Fibroblast of lung (primary cell): Measurements from ENCODE around the gene CYSTM1. TPM values are rescaled to one million over a fixed set of nuclear protein-coding genes. Genes with fewer than 3 reads are reported as not detected.

Experiments
- DNase-seq, 2 donors: peaks; one replicate each; pipeline versions ENCODE4 v3.0.0 to v3.0.0-alpha.2; 2010; ENCODE audit warnings: low read depth in 2 of 2
- H2AFZ ChIP-seq: 2 replicates; pipeline ENCODE4 v1.5.1; 2012; ENCODE audit warnings: low read length, control low read depth, inconsistent platforms
- H3K27ac ChIP-seq: 2 replicates; pipeline ENCODE4 v1.5.1; 2011; ENCODE audit warnings: low read length, control low read depth; ENCODE audit not compliant: insufficient read depth
- H3K27me3 ChIP-seq: 2 replicates; pipeline ENCODE4 v1.5.1; 2011; ENCODE audit warnings: mild to moderate bottlenecking, low read length; ENCODE audit not compliant: control insufficient read depth, insufficient read depth
- H3K36me3 ChIP-seq: 2 replicates; pipeline ENCODE4 v1.5.1; 2011; ENCODE audit warnings: low read length; ENCODE audit not compliant: control insufficient read depth, insufficient read depth
- H3K4me1 ChIP-seq: 2 replicates; pipeline ENCODE4 v1.5.1; 2011; ENCODE audit warnings: low read length; ENCODE audit not compliant: control insufficient read depth, insufficient read depth; ENCODE audit errors: extremely low read depth
- H3K4me2 ChIP-seq: 2 replicates; pipeline ENCODE4 v1.5.1; 2011; ENCODE audit warnings: low read length, control low read depth; ENCODE audit not compliant: insufficient read depth; ENCODE audit errors: extremely low read depth
- H3K4me3 ChIP-seq, 4 experiments: fragments of 200-600 bp in 1 of 4; sonication (generic) in 1 of 4; replicated peaks in 1 of 4; 2 replicates each; pipeline ENCODE4 v1.5.1; 2011 to 2016; ENCODE audit warnings: low read length in 4 of 4, low read depth in 3 of 4, mild to moderate bottlenecking in 3 of 4, control low read depth in 2 of 4, inconsistent platforms in 1 of 4, mixed read lengths in 1 of 4; ENCODE audit not compliant: insufficient read depth in 1 of 4; ENCODE audit errors: control extremely low read depth in 1 of 4
- H3K79me2 ChIP-seq: 2 replicates; pipeline ENCODE4 v1.5.1; 2012; ENCODE audit warnings: mild to moderate bottlenecking, low read length, inconsistent platforms; ENCODE audit not compliant: control insufficient read depth, insufficient read depth
- H3K9ac ChIP-seq: 2 replicates; pipeline ENCODE4 v1.5.1; 2011; ENCODE audit warnings: mild to moderate bottlenecking, low read length, control low read depth; ENCODE audit not compliant: insufficient read depth
- H3K9me3 ChIP-seq: 2 replicates; pipeline ENCODE4 v1.5.1; 2012; ENCODE audit warnings: low read depth, low read length; ENCODE audit not compliant: control insufficient read depth, insufficient read depth
- H4K20me1 ChIP-seq: 2 replicates; pipeline ENCODE4 v1.5.1; 2011; ENCODE audit warnings: low read length; ENCODE audit not compliant: control insufficient read depth, insufficient read depth; ENCODE audit errors: extremely low read depth
- EZH2 ChIP-seq: IDR thresholded peaks from 2 replicates; pipeline ENCODE4 v1.5.1; 2012; ENCODE audit warnings: low read length, control low read depth, mild to moderate bottlenecking; ENCODE audit errors: missing control alignments
- polyA plus RNA-seq, 2 donors: library from polyadenylated mRNA; depleted of rRNA in 1 of 2; stranded (reverse) in 1 of 2; unstranded in 1 of 2; fragments of >200 nt; gene quantifications; 2 replicates each; pipeline ENCODE4 v1.2.1, GENCODE V29; 2011 to 2012; ENCODE audit warnings: missing spikeins in 1 of 2
- total RNA-seq: library from RNA; depleted of rRNA; stranded (reverse); fragments of >200 nt; gene quantifications from 2 replicates; pipeline ENCODE4 v1.2.1, GENCODE V29; 2014
- TF ChIP-seq, protein P1 (sequence below), 2 donors: IDR thresholded peaks in 1 of 2; conservative IDR thresholded peaks in 1 of 2; 1 replicate in 1 of 2; 2 replicates in 1 of 2; pipeline ENCODE4 v1.5.1; 2011 to 2012; ENCODE audit warnings: low read length in 2 of 2, control low read depth in 1 of 2, inconsistent platforms in 1 of 2, low read depth in 1 of 2, mild to moderate bottlenecking in 1 of 2

The CYSTM1 gene
- total and polyA plus RNA-seq, 2 donors (not counting 1 experiment from before 2014, with no cell fraction given): 24.3 to 35.8 TPM

DNA sequence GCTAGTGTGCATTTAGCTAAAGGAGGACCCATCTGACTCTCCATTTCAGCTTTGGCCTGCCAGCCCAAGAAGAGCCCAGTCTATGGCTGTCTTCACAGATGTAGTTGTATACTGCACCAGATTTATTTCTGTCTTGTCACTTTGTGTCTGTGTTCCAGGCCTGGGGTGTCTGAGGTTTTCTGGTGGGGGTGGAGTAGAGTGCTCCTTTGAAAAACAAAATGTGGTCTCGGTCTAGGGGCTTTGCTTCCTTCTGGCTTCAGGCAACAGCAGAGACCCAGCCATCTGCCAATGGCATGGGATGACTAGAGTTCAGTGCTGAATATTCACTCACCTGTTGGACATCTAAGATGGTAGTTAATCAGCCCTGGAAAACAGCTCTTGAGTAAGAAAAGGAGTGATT is 38.4 kb upstream of the CYSTM1 start:
- H3K9me3 ChIP-seq: no peaks in the 10 kb centered on the region
- no peaks in the 10 kb centered on the region for H3K36me3 ChIP-seq
- H3K9ac ChIP-seq: no peak overlapping the region
- TF ChIP-seq, protein P1, sequence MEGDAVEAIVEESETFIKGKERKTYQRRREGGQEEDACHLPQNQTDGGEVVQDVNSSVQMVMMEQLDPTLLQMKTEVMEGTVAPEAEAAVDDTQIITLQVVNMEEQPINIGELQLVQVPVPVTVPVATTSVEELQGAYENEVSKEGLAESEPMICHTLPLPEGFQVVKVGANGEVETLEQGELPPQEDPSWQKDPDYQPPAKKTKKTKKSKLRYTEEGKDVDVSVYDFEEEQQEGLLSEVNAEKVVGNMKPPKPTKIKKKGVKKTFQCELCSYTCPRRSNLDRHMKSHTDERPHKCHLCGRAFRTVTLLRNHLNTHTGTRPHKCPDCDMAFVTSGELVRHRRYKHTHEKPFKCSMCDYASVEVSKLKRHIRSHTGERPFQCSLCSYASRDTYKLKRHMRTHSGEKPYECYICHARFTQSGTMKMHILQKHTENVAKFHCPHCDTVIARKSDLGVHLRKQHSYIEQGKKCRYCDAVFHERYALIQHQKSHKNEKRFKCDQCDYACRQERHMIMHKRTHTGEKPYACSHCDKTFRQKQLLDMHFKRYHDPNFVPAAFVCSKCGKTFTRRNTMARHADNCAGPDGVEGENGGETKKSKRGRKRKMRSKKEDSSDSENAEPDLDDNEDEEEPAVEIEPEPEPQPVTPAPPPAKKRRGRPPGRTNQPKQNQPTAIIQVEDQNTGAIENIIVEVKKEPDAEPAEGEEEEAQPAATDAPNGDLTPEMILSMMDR (conservative IDR thresholded peaks at IDR 0.05 in 1 of 2, IDR thresholded peaks at IDR 0.05 in 1 of 2; ENCODE audit: low read depth in 1 of 2, low read length in 2 of 2): no peak
- H3K79me2 ChIP-seq: no peaks in the 10 kb centered on the region
- no peak for DNase-seq
- H3K27me3 ChIP-seq: no peaks in the 10 kb centered on the region
- H2AFZ ChIP-seq: no peak overlapping the region
- H3K4me2 ChIP-seq: no peak overlapping the region
- no peaks in the 10 kb centered on the region for H4K20me1 ChIP-seq
- no peak overlapping the region for H3K4me3 ChIP-seq
- peaks cover 8% of the 10 kb centered on the region for H3K4me1 ChIP-seq
- no peak overlapping the region for H3K27ac ChIP-seq

DNA sequence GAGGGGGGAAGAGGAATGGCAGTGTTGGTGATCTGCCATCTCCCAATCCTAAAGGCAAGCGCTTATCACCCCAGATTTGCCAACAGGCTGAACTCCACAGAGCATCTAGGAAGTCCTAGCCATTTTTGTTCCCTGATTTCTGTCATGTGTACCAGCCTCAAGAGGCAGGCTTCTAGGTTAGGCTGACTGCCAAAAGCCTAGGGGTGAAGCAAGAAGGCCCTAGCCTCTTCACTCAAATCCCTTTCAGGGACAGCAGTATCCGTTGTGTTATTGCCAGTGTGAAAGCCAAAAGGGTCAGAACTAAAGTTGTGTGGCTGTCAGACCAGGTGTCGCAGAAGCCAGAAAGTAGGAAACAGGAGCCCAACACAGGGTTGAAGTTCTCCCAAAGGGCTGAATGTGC is 34.6 kb upstream of the CYSTM1 start:
- Histone ChIP-seq H3K4me3 (no peak overlapping the region), H3K9me3 (no peaks in the 10 kb centered on the region), H3K79me2 (no peaks in the 10 kb centered on the region), H2AFZ (no peak overlapping the region), H3K27me3 (no peaks in the 10 kb centered on the region), H3K9ac (no peak overlapping the region), H4K20me1 (no peaks in the 10 kb centered on the region), H3K27ac (no peak overlapping the region), H3K4me1 (no peaks in the 10 kb centered on the region), H3K4me2 (no peak overlapping the region), H3K36me3 (no peaks in the 10 kb centered on the region)
- DNase-seq: no peak
- TF ChIP-seq, protein P1 (conservative IDR thresholded peaks at IDR 0.05 in 1 of 2, IDR thresholded peaks at IDR 0.05 in 1 of 2; ENCODE audit: low read depth in 1 of 2, low read length in 2 of 2): no peak
- TF ChIP-seq EZH2: no peak

- H3K27me3 ChIP-seq: no peaks in the 10 kb centered on the region
- no peak for TF ChIP-seq EZH2
- TF ChIP-seq, protein P1 (conservative IDR thresholded peaks at IDR 0.05 in 1 of 2, IDR thresholded peaks at IDR 0.05 in 1 of 2; ENCODE audit: low read depth in 1 of 2, low read length in 2 of 2): no peak
- no peak overlapping the region for H3K9ac ChIP-seq
- H3K4me1 ChIP-seq: no peaks in the 10 kb centered on the region
- no peaks in the 10 kb centered on the region for H3K9me3 ChIP-seq
- no peak overlapping the region for H3K27ac ChIP-seq
- no peaks in the 10 kb centered on the region for H3K36me3 ChIP-seq
- no peaks in the 10 kb centered on the region for H3K79me2 ChIP-seq
- H4K20me1 ChIP-seq: no peaks in the 10 kb centered on the region
- no peak overlapping the region for H2AFZ ChIP-seq
- H3K4me2 ChIP-seq: no peak overlapping the region
- peak; percentile 46 to 52 for DNase-seq
- no peak overlapping the region for H3K4me3 ChIP-seq
Observed at GRCh38 chr5:140141241-140141640, 33.7 kb upstream of the CYSTM1 start.
